B cell (primary cell): ENCODE data around the gene ARAP1. TPM values are rescaled to one million over a fixed set of nuclear protein-coding genes. Genes with fewer than 3 reads are reported as not detected.

Experiments used
- ATAC-seq: fragments of 200-7000 bp; cut with Tn5 transposase; one replicate; pipeline ENCODE4 v1.10.0; 2021; ENCODE audit warnings: low read depth, mild to moderate bottlenecking, moderate number of reproducible peaks, moderate library complexity
- CTCF ChIA-PET: fragments of 350-600 bp; sonication (Branson Sonifier 250); formaldehyde crosslinking; loops from one replicate; lab custom pipeline; 2021; ENCODE audit warnings: antibody characterized with exemption, inconsistent platforms; lab: Charles Lee
- POLR2A ChIA-PET: fragments of 350-600 bp; sonication (Branson Sonifier 250); formaldehyde crosslinking; loops from one replicate; lab custom pipeline; 2021; ENCODE audit warnings: antibody characterized with exemption; lab: Charles Lee
- DNase-seq: peaks from one replicate; pipeline ENCODE4 v3.0.0; 2013
- H2AFZ ChIP-seq: 2 replicates; pipeline ENCODE4 v1.6.1; 2012; ENCODE audit warnings: mild to moderate bottlenecking, low read depth, low read length; ENCODE audit not compliant: insufficient read depth, poor library complexity, severe bottlenecking
- H3K27ac ChIP-seq, 2 donors: 1 replicate in 1 of 2; 2 replicates in 1 of 2; pipeline ENCODE4 v1.5.1; 2012 to 2013; ENCODE audit warnings: low read length in 2 of 2, mild to moderate bottlenecking in 2 of 2, moderate library complexity in 1 of 2
- H3K27me3 ChIP-seq, 4 experiments: fragments of 200-600 bp in 1 of 4; sonication (generic) in 1 of 4; replicated peaks in 1 of 4; 1 replicate in 2 of 4; 2 replicates in 2 of 4; pipeline versions ENCODE4 v1.6.1 to v1.7.0; 2013 to 2016; ENCODE audit warnings: low read length in 3 of 4, mild to moderate bottlenecking in 2 of 4, mixed read lengths in 1 of 4, moderate library complexity in 1 of 4; ENCODE audit not compliant: insufficient read depth in 4 of 4, control insufficient read depth in 3 of 4; ENCODE audit errors: control extremely low read depth in 1 of 4
- H3K36me3 ChIP-seq, 2 experiments: replicated peaks in 1 of 2; 1 replicate in 1 of 2; 2 replicates in 1 of 2; pipeline versions ENCODE4 v1.6.1 to v1.7.1; 2013; ENCODE audit warnings: low read length in 1 of 2; ENCODE audit not compliant: insufficient read depth in 2 of 2, control insufficient read depth in 1 of 2; ENCODE audit errors: control extremely low read depth in 1 of 2, extremely low read depth in 1 of 2
- H3K4me1 ChIP-seq, 2 donors: fragments of 200-600 bp in 1 of 2; sonication (generic) in 1 of 2; 1 replicate in 1 of 2; 2 replicates in 1 of 2; pipeline versions ENCODE4 v1.5.1 to v1.6.1; 2013 to 2017; ENCODE audit warnings: low read length in 2 of 2; ENCODE audit not compliant: control insufficient read depth in 2 of 2, insufficient read depth in 2 of 2
- H3K4me2 ChIP-seq: replicated peaks from 2 replicates; pipeline ENCODE3; 2012; ENCODE audit warnings: mild to moderate bottlenecking, low read depth, low read length; ENCODE audit not compliant: poor library complexity, severe bottlenecking
- H3K4me3 ChIP-seq, 5 experiments: fragments of 200-600 bp in 1 of 5; sonication (generic) in 1 of 5; 1 replicate in 3 of 5; 2 replicates in 2 of 5; pipeline versions ENCODE4 v1.5.1 to v1.7.0; 2011 to 2016; ENCODE audit warnings: low read length in 4 of 5, mild to moderate bottlenecking in 4 of 5, low read depth in 2 of 5, control low read depth in 1 of 5, moderate library complexity in 1 of 5; ENCODE audit not compliant: insufficient read depth in 1 of 5; ENCODE audit errors: control extremely low read depth in 1 of 5, extremely low read depth in 1 of 5
- H3K79me2 ChIP-seq: fragments of 200-600 bp; sonication (generic); one replicate; pipeline ENCODE4 v1.6.0; 2016; ENCODE audit warnings: low read length; ENCODE audit not compliant: control insufficient read depth, insufficient read depth
- H3K9ac ChIP-seq: fragments of 200-600 bp; sonication (generic); 2 replicates; pipeline ENCODE4 v1.6.1; 2017; ENCODE audit warnings: mild to moderate bottlenecking, low read length, moderate library complexity
- H3K9me3 ChIP-seq, 3 donors: one replicate each; pipeline versions ENCODE4 v1.6.1 to v1.7.1; 2013; ENCODE audit warnings: low read length in 2 of 3; ENCODE audit not compliant: control insufficient read depth in 2 of 3, insufficient read depth in 1 of 3; ENCODE audit errors: control extremely low read depth in 1 of 3
- H4K20me1 ChIP-seq: 2 replicates; pipeline ENCODE4 v1.6.0; 2012; ENCODE audit warnings: mild to moderate bottlenecking, low read length; ENCODE audit not compliant: insufficient read depth, control insufficient read depth, poor library complexity, severe bottlenecking
- H3K27ac Mint-ChIP-seq: one replicate; pipeline ENCODE4 v1.8.0; 2021; ENCODE audit warnings: mixed read lengths
- H3K27me3 Mint-ChIP-seq: one replicate; pipeline ENCODE4 v1.8.0; 2021; ENCODE audit warnings: mixed read lengths
- H3K4me1 Mint-ChIP-seq: one replicate; pipeline ENCODE4 v1.8.0; 2021; ENCODE audit warnings: mixed read lengths
- H3K4me3 Mint-ChIP-seq: one replicate; pipeline ENCODE4 v1.8.0; 2021; ENCODE audit warnings: mixed read lengths
- H3K9me3 Mint-ChIP-seq: one replicate; pipeline ENCODE4 v1.8.0; 2022; ENCODE audit warnings: mixed read lengths; ENCODE audit not compliant: insufficient read depth
- CTCF ChIP-seq: fragments of 200-600 bp; IDR thresholded peaks from one replicate; pipeline ENCODE4 v1.8.0; 2022; ENCODE audit warnings: antibody characterized with exemption, mild to moderate bottlenecking
- EZH2 ChIP-seq: IDR thresholded peaks from 2 replicates; pipeline ENCODE4 v1.6.1; 2012; ENCODE audit warnings: borderline replicate concordance, low read depth, mild to moderate bottlenecking, moderate library complexity, low read length; ENCODE audit not compliant: insufficient read depth, poor library complexity, severe bottlenecking
- WGBS: methylation state at CpG from one replicate; pipeline ENCODE4 v1.1.5; 2013; ENCODE audit warnings: missing lambda C conversion rate; ENCODE audit not compliant: insufficient coverage; 5-methylcytosine and 5-hydroxymethylcytosine counted together
- intact Hi-C: fragments of 100-400 bp; cut with micrococcal nuclease; formaldehyde crosslinking; loops from one replicate; pipeline ENCODE4 v1.10.0; 2022
- polyA plus RNA-seq: library from polyadenylated mRNA; depleted of rRNA; stranded (reverse); fragments of >200 nt; gene quantifications from 2 replicates; pipeline ENCODE4 v1.2.3, GENCODE V29; 2012
- total RNA-seq, 2 donors: library from RNA; stranded (reverse); fragments of 120-200 nt in 1 of 2; gene quantifications; 1 replicate in 1 of 2; 2 replicates in 1 of 2; pipeline versions ENCODE4 v1.2.3 to v1.2.4, GENCODE V29; 2013 to 2022

The ARAP1 gene
- total and polyA plus RNA-seq, 2 donors (not counting 1 experiment from before 2014, with no cell fraction given) = 143 to 242 TPM

GRCh38 chr11:72770799-72771198 is 18.6 kb upstream of the ARAP1 start:
- intact Hi-C loops = no loop called here
- H3K79me2 ChIP-seq = no peaks in the 10 kb centered on the region
- no peak overlapping the region for H3K4me2 ChIP-seq
- ChIA-PET POLR2A (no interaction called here), CTCF (interaction anchor here (0.5 to 1.2 kb wide), 3 partner anchors 12 to 81 kb away, joined by 3 read pairs; no protein-coding TSS in a partner anchor)
- no peak overlapping the region for H3K27ac ChIP-seq
- Mint-ChIP-seq H3K9me3 (no peaks in the 10 kb centered on the region), H3K4me3 (no peak overlapping the region), H3K4me1 (peaks cover 6% of the 10 kb centered on the region), H3K27ac (no peak overlapping the region), H3K27me3 (no peaks in the 10 kb centered on the region)
- H4K20me1 ChIP-seq = no peaks in the 10 kb centered on the region
- no peak overlapping the region for H3K9ac ChIP-seq
- no peaks in the 10 kb centered on the region for H3K27me3 ChIP-seq
- H3K9me3 ChIP-seq = no peaks in the 10 kb centered on the region
- H3K4me1 ChIP-seq = no peaks in the 10 kb centered on the region
- WGBS = 100% methylated on average over 2 of the region's 3 CpGs
- DNase-seq (no peak), ATAC-seq (no peak)
- no peaks in the 10 kb centered on the region for H3K36me3 ChIP-seq
- no peak overlapping the region for H2AFZ ChIP-seq
- H3K4me3 ChIP-seq = no peak overlapping the region
- TF ChIP-seq EZH2 = no peak
- no peak for TF ChIP-seq CTCF

DNA sequence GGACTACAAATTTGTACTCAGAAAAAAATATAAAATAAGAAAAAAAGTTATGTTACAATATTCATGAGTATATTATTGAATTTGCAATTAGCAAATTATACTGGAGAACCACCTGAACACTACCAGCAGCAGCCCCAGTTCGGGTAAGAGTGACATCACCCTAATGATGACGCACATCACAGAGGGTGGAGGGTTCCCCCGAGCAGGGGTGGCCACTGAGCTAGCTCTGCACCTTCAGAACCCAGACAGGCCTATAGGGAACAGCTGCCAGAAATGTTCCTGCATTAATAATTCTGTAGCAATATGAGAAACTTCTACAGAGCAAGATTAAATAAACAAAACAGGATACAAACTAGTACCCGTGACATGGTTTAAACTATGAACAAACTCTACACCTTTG is 17.5 kb upstream of the ARAP1 start:
- POLR2A ChIA-PET = no interaction called here

More for the DNA sequence above, 17.5 kb upstream of the ARAP1 start:
- intact Hi-C loops = no loop called here
- Histone ChIP-seq H2AFZ (no peak overlapping the region), H3K9me3 (no peaks in the 10 kb centered on the region), H3K79me2 (no peaks in the 10 kb centered on the region), H3K27me3 (no peaks in the 10 kb centered on the region), H3K4me3 (no peak overlapping the region), H3K9ac (no peak overlapping the region), H3K27ac (no peak overlapping the region), H3K36me3 (no peaks in the 10 kb centered on the region), H3K4me2 (no peak overlapping the region), H3K4me1 (no peaks in the 10 kb centered on the region), H4K20me1 (no peaks in the 10 kb centered on the region)
- no peak overlapping the region for H3K27ac Mint-ChIP-seq
- DNase-seq = no peak
- no peaks in the 10 kb centered on the region for H3K27me3 Mint-ChIP-seq
- 93% methylated on average over 3 of the region's 4 CpGs for WGBS
- no peaks in the 10 kb centered on the region for H3K9me3 Mint-ChIP-seq
- no peak overlapping the region for H3K4me3 Mint-ChIP-seq
- CTCF ChIA-PET = interaction anchor here (1.0 kb wide), 1 partner anchor 23 kb away, joined by 3 read pairs; no protein-coding TSS in a partner anchor
- TF ChIP-seq EZH2 (no peak), CTCF (no peak)
- peaks cover 6% of the 10 kb centered on the region for H3K4me1 Mint-ChIP-seq
- no peak for ATAC-seq
